H1 (cell line): ENCODE results near the gene DTX3. TPM values are rescaled to one million over a fixed set of nuclear protein-coding genes. Genes with fewer than 3 reads are reported as not detected.
"Not testable (repeated sequence)": the region's sequence is repeated elsewhere in the genome, so short reads cannot be mapped to it uniquely, and the experiment has no call there.

ENCODE experiments used
- CTCF ChIA-PET: fragments of 300-600 bp; sonication (Branson Sonifier 250); formaldehyde crosslinking; loops from one replicate; lab custom pipeline; 2021; ENCODE audit not compliant: partially characterized antibody; lab: Charles Lee
- POLR2A ChIA-PET: fragments of 300-600 bp; sonication (Branson Sonifier 250); formaldehyde crosslinking; loops from one replicate; lab custom pipeline; 2021; ENCODE audit warnings: inconsistent platforms; ENCODE audit not compliant: partially characterized antibody; lab: Charles Lee
- DNase-seq, 2 experiments: peaks; one replicate each; pipeline versions ENCODE4 v3.0.0 to v3.0.0-alpha.2; 2010 to 2022; ENCODE audit warnings: low spot score in 2 of 2, low read depth in 1 of 2, mixed read lengths in 1 of 2
- FAIRE-seq: peaks from 2 replicates; lab custom pipeline; 2011; peaks lifted over from hg19 to GRCh38; lab: Jason Lieb, UNC
- H2AFZ ChIP-seq: 2 replicates; pipeline ENCODE4 v1.8.1; 2012; ENCODE audit warnings: low read length, inconsistent platforms
- H2AK5ac ChIP-seq: 2 replicates; pipeline ENCODE4 v1.6.1; 2013; ENCODE audit warnings: low read depth, low read length
- H2BK120ac ChIP-seq: replicated peaks from 2 replicates; pipeline ENCODE3; 2013; ENCODE audit warnings: low read depth, low read length, inconsistent platforms
- H2BK12ac ChIP-seq: 2 replicates; pipeline ENCODE4 v1.6.1; 2013; ENCODE audit warnings: low read depth, low read length
- H2BK15ac ChIP-seq: 2 replicates; pipeline ENCODE4 v1.6.1; 2013; ENCODE audit warnings: low read length
- H2BK20ac ChIP-seq: 2 replicates; pipeline ENCODE4 v1.6.1; 2013; ENCODE audit warnings: low read length
- H2BK5ac ChIP-seq: 2 replicates; pipeline ENCODE4 v1.6.1; 2013; ENCODE audit warnings: low read depth, low read length
- H3K14ac ChIP-seq: 2 replicates; pipeline ENCODE4 v1.6.1; 2013; ENCODE audit warnings: inconsistent platforms; ENCODE audit not compliant: insufficient read length
- H3K18ac ChIP-seq: 2 replicates; pipeline ENCODE4 v1.6.1; 2013; ENCODE audit warnings: low read length; ENCODE audit errors: extremely low read depth
- H3K23ac ChIP-seq: 2 replicates; pipeline ENCODE4 v1.6.1; 2013; ENCODE audit warnings: inconsistent platforms; ENCODE audit not compliant: insufficient read length
- H3K23me2 ChIP-seq: 2 replicates; pipeline ENCODE4 v1.6.1; 2013; ENCODE audit warnings: low read depth, low read length
- H3K27ac ChIP-seq: 2 replicates; pipeline ENCODE4 v1.6.1; 2011; ENCODE audit warnings: low read depth, low read length, inconsistent platforms
- H3K27me3 ChIP-seq, 4 experiments: replicated peaks in 1 of 4; 1 replicate in 1 of 4; 2 replicates in 3 of 4; pipeline versions ENCODE4 v1.6.1 to v1.8.1; 2011 to 2013; ENCODE audit warnings: low read length in 3 of 4, mild to moderate bottlenecking in 3 of 4, inconsistent platforms in 2 of 4, mixed read lengths in 2 of 4, moderate library complexity in 1 of 4; ENCODE audit not compliant: control insufficient read depth in 3 of 4, insufficient read depth in 3 of 4; ENCODE audit errors: extremely low read depth in 1 of 4
- H3K36me3 ChIP-seq, 4 experiments: 2 replicates each; pipeline versions ENCODE4 v1.6.1 to v1.8.1; 2011 to 2013; ENCODE audit warnings: mild to moderate bottlenecking in 4 of 4, low read length in 3 of 4, moderate library complexity in 2 of 4, control low read depth in 1 of 4, inconsistent platforms in 1 of 4; ENCODE audit not compliant: insufficient read depth in 4 of 4, control insufficient read depth in 2 of 4
- H3K4ac ChIP-seq: replicated peaks from 2 replicates; pipeline ENCODE3; 2013; ENCODE audit warnings: low read length, low read depth, mixed read lengths, inconsistent platforms; ENCODE audit not compliant: insufficient read length
- H3K4me1 ChIP-seq, 4 experiments: replicated peaks in 1 of 4; 1 replicate in 1 of 4; 2 replicates in 3 of 4; pipeline versions ENCODE4 v1.6.1 to v1.8.1; 2011 to 2013; ENCODE audit warnings: low read length in 3 of 4, inconsistent platforms in 2 of 4, mixed read lengths in 1 of 4; ENCODE audit not compliant: insufficient read depth in 4 of 4, control insufficient read depth in 3 of 4
- H3K4me2 ChIP-seq, 2 experiments: 2 replicates each; pipeline versions ENCODE4 v1.6.1 to v1.8.1; 2011 to 2013; ENCODE audit warnings: low read depth in 2 of 2, low read length in 2 of 2, control low read depth in 1 of 2, inconsistent platforms in 1 of 2, mild to moderate bottlenecking in 1 of 2; ENCODE audit not compliant: insufficient read depth in 1 of 2
- H3K4me3 ChIP-seq, 4 experiments: fragments of 200-600, 300-600 bp in 1 of 4; sonication (generic), shearing (Covaris generic), sonication (Bioruptor Twin) in 1 of 4; 2 replicates each; pipeline versions ENCODE4 v1.5.1 to v1.8.1; 2011 to 2016; ENCODE audit warnings: low read length in 4 of 4, low read depth in 3 of 4, control low read depth in 2 of 4, inconsistent platforms in 2 of 4, mild to moderate bottlenecking in 2 of 4, mixed read lengths in 1 of 4, moderate library complexity in 1 of 4; ENCODE audit not compliant: insufficient read depth in 2 of 4; ENCODE audit errors: extremely low read depth in 1 of 4
- H3K56ac ChIP-seq: replicated peaks from 2 replicates; pipeline ENCODE3; 2013; ENCODE audit warnings: low read depth, mild to moderate bottlenecking, mixed read lengths, low read length, inconsistent platforms; ENCODE audit not compliant: insufficient read length
- H3K79me1 ChIP-seq: 2 replicates; pipeline ENCODE4 v1.6.1; 2013; ENCODE audit warnings: low read depth, low read length, control low read depth
- H3K79me2 ChIP-seq, 2 experiments: 2 replicates each; pipeline versions ENCODE4 v1.6.1 to v1.8.1; 2012 to 2013; ENCODE audit warnings: low read length in 2 of 2, mild to moderate bottlenecking in 2 of 2, inconsistent platforms in 1 of 2; ENCODE audit not compliant: insufficient read depth in 2 of 2, control insufficient read depth in 1 of 2
- H3K9ac ChIP-seq, 4 experiments: replicated peaks in 1 of 4; 1 replicate in 1 of 4; 2 replicates in 3 of 4; pipeline versions ENCODE4 v1.6.1 to v1.8.1; 2011 to 2013; ENCODE audit warnings: low read depth in 3 of 4, low read length in 3 of 4, control low read depth in 2 of 4, mild to moderate bottlenecking in 2 of 4, moderate library complexity in 2 of 4, inconsistent platforms in 1 of 4; ENCODE audit errors: extremely low read depth in 1 of 4
- H3K9me3 ChIP-seq, 2 experiments: 2 replicates each; pipeline versions ENCODE4 v1.6.1 to v1.8.1; 2012 to 2013; ENCODE audit warnings: mild to moderate bottlenecking in 2 of 2, moderate library complexity in 2 of 2, control low read depth in 1 of 2, inconsistent platforms in 1 of 2, low read depth in 1 of 2, low read length in 1 of 2, mixed read lengths in 1 of 2; ENCODE audit not compliant: insufficient read depth in 2 of 2
- H4K20me1 ChIP-seq, 2 experiments: replicated peaks in 1 of 2; 2 replicates each; pipeline versions ENCODE3 to v1.8.1; 2011 to 2013; ENCODE audit warnings: inconsistent platforms in 2 of 2, low read length in 2 of 2, mild to moderate bottlenecking in 1 of 2; ENCODE audit not compliant: insufficient read depth in 2 of 2, control insufficient read depth in 1 of 2
- H4K5ac ChIP-seq: 2 replicates; pipeline ENCODE4 v1.6.1; 2013; ENCODE audit warnings: low read length, low read depth, mixed read lengths, inconsistent platforms; ENCODE audit not compliant: insufficient read length
- H4K8ac ChIP-seq: 2 replicates; pipeline ENCODE4 v1.8.0; 2013; ENCODE audit warnings: mild to moderate bottlenecking, moderate library complexity, low read length, inconsistent platforms; ENCODE audit not compliant: insufficient read depth; ENCODE audit errors: extremely low read depth
- H4K91ac ChIP-seq: replicated peaks from 2 replicates; pipeline ENCODE3; 2013; ENCODE audit warnings: low read length, mixed read lengths, inconsistent platforms; ENCODE audit not compliant: insufficient read length
- WGBS, 2 experiments: shearing (Covaris generic) in 1 of 2; methylation state at CpG; one replicate each; pipeline versions ENCODE4 v1.1.6 to v1.1.7; 2013 to 2015; ENCODE audit warnings: low lambda C conversion rate in 2 of 2, mixed read lengths in 2 of 2, inconsistent platforms in 1 of 2, low coverage in 1 of 2, missing lambda C conversion rate in 1 of 2; ENCODE audit not compliant: insufficient replicate concordance in 2 of 2, insufficient coverage in 1 of 2, insufficient read length in 1 of 2; ENCODE audit errors: extremely low coverage in 1 of 2, missing lambda C conversion rate in 1 of 2; 5-methylcytosine and 5-hydroxymethylcytosine counted together
- polyA plus RNA-seq, 7 experiments: library from polyadenylated mRNA; depleted of rRNA in 3 of 7; stranded (reverse) in 5 of 7; unstranded in 2 of 7; fragments of >200 nt in 5 of 7; fragments of 200-250 nt in 2 of 7; gene quantifications; 1 replicate in 5 of 7; 2 replicates in 1 of 7; 4 replicates in 1 of 7; pipeline versions ENCODE4 v1.2.1 to v1.2.3, GENCODE V29; 2011 to 2013; ENCODE audit warnings: missing spikeins in 2 of 7, mixed read lengths in 2 of 7
- total RNA-seq: library from RNA; stranded (reverse); fragmentation: NEBNext Ultra II Directional; extraction: Animal tissue kit (Norgen Biotek cat#: 25700); gene quantifications from 2 replicates; pipeline ENCODE4 v1.2.1, GENCODE V29; 2021

Gene DTX3
- total and polyA plus RNA-seq, 2 of the 8 experiments (the other 6 are each of a cell fraction or from before 2014, with no cell fraction given), result 41.8 to 92.5 TPM

GRCh38 chr12:57570438-57570837 is 34.2 kb upstream of the DTX3 start:
- not testable (repeated sequence) for FAIRE-seq, H3K79me1 ChIP-seq, H3K4me3 ChIP-seq, H4K91ac ChIP-seq, H3K9ac ChIP-seq, H3K27me3 ChIP-seq, H3K4me2 ChIP-seq, H4K5ac ChIP-seq, H3K18ac ChIP-seq, H3K23ac ChIP-seq, H2AK5ac ChIP-seq, DNase-seq, H4K8ac ChIP-seq, H2BK120ac ChIP-seq, H3K23me2 ChIP-seq, H3K14ac ChIP-seq, H3K27ac ChIP-seq, H3K4ac ChIP-seq, H2AFZ ChIP-seq, H2BK12ac ChIP-seq, H3K79me2 ChIP-seq, H3K56ac ChIP-seq, H2BK5ac ChIP-seq, H3K4me1 ChIP-seq, H4K20me1 ChIP-seq, H2BK20ac ChIP-seq, H2BK15ac ChIP-seq, H3K9me3 ChIP-seq
- H3K36me3 ChIP-seq, result peaks cover 14 to 67% (median 43%) of the 10 kb centered on the region in 4 experiments
- ChIA-PET CTCF (interaction anchor here (0.8 to 6.1 kb wide), 4 partner anchors 14 to 155 kb away, joined by 3 to 62 read pairs (median 4); no protein-coding TSS in a partner anchor), POLR2A (interaction anchor here (0.7 to 1.3 kb wide), 4 partner anchors 20 to 53 kb away, joined by 3 to 4 read pairs (median 3); partner anchors contain the start of gene PIP4K2C)
- 94% methylated on average over 13 of the region's 13 CpGs; no CpG with 5 or more reads in 1 of the 2 experiments for WGBS, 2 experiments
